ENCODE results near the gene SNX27. TPM values are rescaled to one million over a fixed set of nuclear protein-coding genes. Genes with fewer than 3 reads are reported as not detected.
A peak's percentile ranks its signal among the peaks of the same experiment; 100 is the strongest.

Gene SNX27
- total and polyA plus RNA-seq, 4 donors: 4.3 to 19.7 (median 10.5) TPM

DNA sequence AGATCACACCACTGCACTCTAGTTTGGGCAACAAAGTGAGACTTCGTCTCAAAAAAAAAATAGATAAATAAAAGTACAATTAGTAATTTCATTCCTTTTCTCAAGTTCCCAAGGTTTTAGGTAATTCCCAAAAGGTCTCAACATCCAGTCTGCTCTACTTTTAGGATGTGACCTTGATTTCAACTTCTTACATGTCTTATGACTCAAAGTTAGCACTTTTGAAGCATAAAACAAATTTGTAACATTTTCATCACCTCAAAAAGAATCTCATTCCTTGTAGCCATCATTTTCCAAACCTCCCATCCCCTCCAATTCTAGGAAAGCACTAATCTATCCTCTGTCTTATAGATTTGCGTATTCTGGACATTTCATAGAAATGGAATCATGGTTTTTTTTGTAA lies 32.2 kb downstream of the SNX27 start:
- TF ChIP-seq, protein P1, sequence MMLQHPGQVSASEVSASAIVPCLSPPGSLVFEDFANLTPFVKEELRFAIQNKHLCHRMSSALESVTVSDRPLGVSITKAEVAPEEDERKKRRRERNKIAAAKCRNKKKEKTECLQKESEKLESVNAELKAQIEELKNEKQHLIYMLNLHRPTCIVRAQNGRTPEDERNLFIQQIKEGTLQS (IDR thresholded peaks at IDR 0.05): no peak
- TF ChIP-seq YY1 (IDR thresholded peaks at IDR 0.05) (no peak), FOXA2 (IDR thresholded peaks at IDR 0.05) (no peak), JUND (IDR thresholded peaks at IDR 0.05) (no peak), RAD21 (IDR thresholded peaks at IDR 0.05) (no peak), HNF4G (IDR thresholded peaks at IDR 0.05) (no peak), TAF1 (conservative IDR thresholded peaks at IDR 0.05) (no peak)
- Histone ChIP-seq H3K4me1 (ENCODE audit: control insufficient read depth in 4 of 4, insufficient read depth in 4 of 4, low read length in 3 of 4) (peaks cover 0 to 10% (median 6%) of the 10 kb centered on the region in 4 donors), H3K9ac (ENCODE audit: low read depth in 1 of 2, low read length in 2 of 2) (no peak overlapping the region), H3K36me3 (ENCODE audit: control insufficient read depth in 4 of 4, insufficient read depth in 3 of 4, low read depth in 1 of 4, low read length in 3 of 4) (peaks cover 0 to 3% (median 0%) of the 10 kb centered on the region in 4 donors), H3K9me3 (ENCODE audit: control insufficient read depth in 4 of 4, low read length in 3 of 4) (no peaks in the 10 kb centered on the region), H3K27me3 (ENCODE audit: control insufficient read depth in 4 of 4, insufficient read depth in 4 of 4, low read length in 3 of 4) (no peaks in the 10 kb centered on the region), H3K4me3 (ENCODE audit: low read depth in 1 of 3, low read length in 3 of 3) (no peak overlapping the region), H3K27ac (ENCODE audit: low read depth in 1 of 2, low read length in 2 of 2) (no peak overlapping the region)
- 97% methylated on average over 2 of the region's 2 CpGs for WGBS
- DNase-seq (ENCODE audit: low spot score): no peak

- Histone ChIP-seq H3K36me3 (ENCODE audit: control insufficient read depth in 4 of 4, insufficient read depth in 3 of 4, low read depth in 1 of 4, low read length in 3 of 4) (peaks cover 0 to 5% (median under 1%) of the 10 kb centered on the region in 4 donors), H3K9me3 (ENCODE audit: control insufficient read depth in 4 of 4, low read length in 3 of 4) (no peaks in the 10 kb centered on the region), H3K9ac (ENCODE audit: low read depth in 1 of 2, low read length in 2 of 2) (no peak overlapping the region), H3K27ac (ENCODE audit: low read depth in 1 of 2, low read length in 2 of 2) (no peak overlapping the region), H3K4me3 (ENCODE audit: low read depth in 1 of 3, low read length in 3 of 3) (no peak overlapping the region), H3K4me1 (ENCODE audit: control insufficient read depth in 4 of 4, insufficient read depth in 4 of 4, low read length in 3 of 4) (no peaks in the 10 kb centered on the region), H3K27me3 (ENCODE audit: control insufficient read depth in 4 of 4, insufficient read depth in 4 of 4, low read length in 3 of 4) (no peaks in the 10 kb centered on the region)
- 86% methylated on average over 1 of the region's 1 CpG for WGBS
- TF ChIP-seq ZBTB33 (IDR thresholded peaks at IDR 0.05) (no peak), MAX (IDR thresholded peaks at IDR 0.05) (no peak), RAD21 (IDR thresholded peaks at IDR 0.05) (no peak), JUND (IDR thresholded peaks at IDR 0.05) (no peak), FOXA1 (IDR thresholded peaks at IDR 0.05) (no peak)
- TF ChIP-seq, protein P1 (IDR thresholded peaks at IDR 0.05): no peak
- DNase-seq (ENCODE audit: low spot score): no peak
These were observed 41.5 kb downstream of the SNX27 start for GRCh38 chr1:151653397-151653796.

DNA sequence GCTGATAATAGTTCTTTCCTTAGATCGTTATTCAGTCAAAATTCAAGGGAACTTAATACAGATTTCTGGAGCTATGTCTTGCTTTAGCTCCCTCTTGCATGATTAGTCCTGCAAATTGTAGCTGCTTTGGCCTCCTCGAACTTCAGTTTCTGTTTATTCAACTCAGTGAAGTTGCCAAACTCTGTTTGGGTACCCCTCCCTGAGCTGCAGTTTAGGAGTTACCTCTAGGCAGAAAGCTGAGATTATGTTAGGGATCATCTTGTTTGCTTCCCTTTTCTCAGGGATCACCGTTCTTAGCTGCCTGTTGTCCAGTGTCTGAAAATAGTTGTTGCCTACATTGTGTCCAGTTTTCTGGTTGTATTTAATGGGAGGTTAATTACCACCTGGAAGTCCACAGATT lies 43.5 kb downstream of the SNX27 start:
- Histone ChIP-seq H3K27ac (ENCODE audit: low read depth in 1 of 2, low read length in 2 of 2) (no peak overlapping the region), H3K36me3 (ENCODE audit: control insufficient read depth in 4 of 4, insufficient read depth in 3 of 4, low read depth in 1 of 4, low read length in 3 of 4) (peaks cover 0 to 13% (median 4%) of the 10 kb centered on the region in 4 donors), H3K9me3 (ENCODE audit: control insufficient read depth in 4 of 4, low read length in 3 of 4) (no peaks in the 10 kb centered on the region), H3K27me3 (ENCODE audit: control insufficient read depth in 4 of 4, insufficient read depth in 4 of 4, low read length in 3 of 4) (no peaks in the 10 kb centered on the region), H3K4me1 (ENCODE audit: control insufficient read depth in 4 of 4, insufficient read depth in 4 of 4, low read length in 3 of 4) (no peaks in the 10 kb centered on the region), H3K4me3 (ENCODE audit: low read depth in 1 of 3, low read length in 3 of 3) (no peak overlapping the region), H3K9ac (ENCODE audit: low read depth in 1 of 2, low read length in 2 of 2) (no peak overlapping the region)
- WGBS: 32% methylated on average over 3 of the region's 3 CpGs
- DNase-seq (ENCODE audit: low spot score): no peak
- TF ChIP-seq REST (IDR thresholded peaks at IDR 0.05): no peak
- no peak for TF ChIP-seq ZBTB33 (IDR thresholded peaks at IDR 0.05)
- TF ChIP-seq RAD21 (IDR thresholded peaks at IDR 0.05): peak in 1 of 2 donors; percentile 14
- TF ChIP-seq, protein P1 (IDR thresholded peaks at IDR 0.05): no peak
- TF ChIP-seq SP1 (IDR thresholded peaks at IDR 0.05): no peak
- no peak for TF ChIP-seq GABPA (IDR thresholded peaks at IDR 0.05 in 1 of 2, conservative IDR thresholded peaks at IDR 0.05 in 1 of 2)
